HCT116 (cell line): ENCODE data around the gene CNTN4.

Source experiments
- CTCF ChIP-seq, 3 experiments: fragments of 200-600 bp in 1 of 3; sonication (generic) in 1 of 3; IDR thresholded peaks in 2 of 3; conservative IDR thresholded peaks in 1 of 3; 2 replicates each; pipeline ENCODE4 v1.5.1; 2012 to 2017; ENCODE audit warnings: low read depth in 2 of 3, low read length in 2 of 3, antibody characterized with exemption in 1 of 3, borderline replicate concordance in 1 of 3, control low read depth in 1 of 3, mild to moderate bottlenecking in 1 of 3, mixed read lengths in 1 of 3, mixed run types in 1 of 3, moderate library complexity in 1 of 3; ENCODE audit not compliant: insufficient read depth in 1 of 3
- EZH2phosphoT487 ChIP-seq: fragments of 200-600 bp; IDR thresholded peaks from 2 replicates; pipeline ENCODE4 v1.6.1; 2018; ENCODE audit warnings: antibody characterized with exemption, borderline replicate concordance
- POLR2AphosphoS5 ChIP-seq: IDR thresholded peaks from 2 replicates; pipeline ENCODE4 v1.6.1; 2011; ENCODE audit warnings: mild to moderate bottlenecking, low read depth, low read length, moderate library complexity
- REST ChIP-seq: IDR thresholded peaks from 2 replicates; pipeline ENCODE4 v1.6.1; 2012; ENCODE audit warnings: low read depth
- ZBTB33 ChIP-seq: IDR thresholded peaks from 2 replicates; pipeline ENCODE4 v1.6.1; 2011; ENCODE audit warnings: mild to moderate bottlenecking, low read length, moderate library complexity; ENCODE audit not compliant: insufficient replicate concordance; ENCODE audit errors: extremely low read depth
- TF ChIP-seq, protein P1 (sequence below): IDR thresholded peaks from 2 replicates; pipeline ENCODE4 v1.6.1; 2012

- TF ChIP-seq CTCF (IDR thresholded peaks at IDR 0.05 in 2 of 3, conservative IDR thresholded peaks at IDR 0.05 in 1 of 3; ENCODE audit: borderline replicate concordance in 1 of 3, insufficient read depth in 1 of 3, low read depth in 2 of 3, low read length in 2 of 3) (peak in 2 of 3 experiments; percentile 32 to 44; a peak in 4 of 6 replicates), POLR2AphosphoS5 (no peak), EZH2phosphoT487 (no peak), ZBTB33 (no peak), REST (no peak)
- TF ChIP-seq, protein P1, sequence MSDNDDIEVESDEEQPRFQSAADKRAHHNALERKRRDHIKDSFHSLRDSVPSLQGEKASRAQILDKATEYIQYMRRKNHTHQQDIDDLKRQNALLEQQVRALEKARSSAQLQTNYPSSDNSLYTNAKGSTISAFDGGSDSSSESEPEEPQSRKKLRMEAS, result no peak
These were observed 57.7 kb downstream of the CNTN4 start for GRCh38 chr3:2156244-2156847.
